Measurements from ENCODE around the gene HOXB4.

GRCh38 chr17:48565925-48566710 lies 12.0 kb downstream of the HOXB4 start:
- TF ChIP-seq POLR2A (IDR thresholded peaks at IDR 0.05; ENCODE audit: low read depth, low read length) (no peak), POLR2AphosphoS5 (IDR thresholded peaks at IDR 0.05; ENCODE audit: low read depth, low read length) (no peak)
